Omental fat pad (tissue), 4 donors: ENCODE results near the gene ATP1A2. TPM values are rescaled to one million over a fixed set of nuclear protein-coding genes. Genes with fewer than 3 reads are reported as not detected.
A peak's percentile ranks its signal among the peaks of the same experiment; 100 is the strongest.

ENCODE experiments used
- ATAC-seq: fragments of 150-250 bp; one replicate; pipeline ENCODE4 v1.9.1; 2016; ENCODE audit warnings: mild to moderate bottlenecking, moderate library complexity; ENCODE audit not compliant: low FRiP score
- DNase-seq: peaks from one replicate; pipeline ENCODE4 v3.0.0-alpha.2; 2019; ENCODE audit warnings: low spot score
- CTCF ChIP-seq, 3 donors: fragments of 450-650 bp; IDR thresholded peaks; one replicate each; pipeline ENCODE4 v1.5.1; 2016 to 2017; ENCODE audit warnings: antibody characterized with exemption in 3 of 3, mild to moderate bottlenecking in 3 of 3, moderate library complexity in 2 of 3
- total RNA-seq, 4 donors: library from RNA; depleted of rRNA; stranded (reverse); fragments of >200 nt; gene quantifications; one replicate each; pipeline ENCODE4 v1.1.0, GENCODE V29; 2016

ATP1A2 gene
- total RNA-seq, 4 donors from 2014 or later = 45.5 to 91.1 (median 76.3) TPM

GRCh38 chr1:160117709-160118183 lies 2.2 kb downstream of the ATP1A2 start:
- TF ChIP-seq CTCF (IDR thresholded peaks at IDR 0.05) = no peak
- no peak for DNase-seq
- peak; percentile 59 for ATAC-seq

GRCh38 chr1:160118928-160119327 lies 3.4 kb downstream of the ATP1A2 start:
- DNase-seq (no peak), ATAC-seq (no peak)
- TF ChIP-seq CTCF (IDR thresholded peaks at IDR 0.05) = no peak

GRCh38 chr1:160120797-160121196 lies 5.2 kb downstream of the ATP1A2 start:
- ATAC-seq (no peak), DNase-seq (no peak)
- TF ChIP-seq CTCF (IDR thresholded peaks at IDR 0.05) = no peak

- no peak for ATAC-seq
- no peak for TF ChIP-seq CTCF (IDR thresholded peaks at IDR 0.05)
- no peak for DNase-seq
These were observed 5.8 kb downstream of the ATP1A2 start for GRCh38 chr1:160121388-160121787.

GRCh38 chr1:160122978-160123495 lies 7.5 kb downstream of the ATP1A2 start:
- no peak for ATAC-seq
- no peak for TF ChIP-seq CTCF (IDR thresholded peaks at IDR 0.05)
- no peak for DNase-seq

GRCh38 chr1:160123726-160124125 lies 8.2 kb downstream of the ATP1A2 start:
- no peak for TF ChIP-seq CTCF (IDR thresholded peaks at IDR 0.05)
- no peak for DNase-seq

GRCh38 chr1:160124705-160125478 lies 9.3 kb downstream of the ATP1A2 start:
- TF ChIP-seq CTCF (IDR thresholded peaks at IDR 0.05) = no peak

More at GRCh38 chr1:160123726-160124125, 8.2 kb downstream of the ATP1A2 start:
- no peak for ATAC-seq

More at GRCh38 chr1:160124705-160125478, 9.3 kb downstream of the ATP1A2 start:
- ATAC-seq = peak; percentile 53
- no peak for DNase-seq
